HG02623 (cell line): Measurements from ENCODE around the gene GID4.

Source experiments
- ATAC-seq: cut with Tn5 transposase; IDR thresholded peaks from one replicate; pipeline ENCODE4 v1.9.1; 2021; ENCODE audit warnings: moderate library complexity; ENCODE audit not compliant: unreplicated experiment

The GID4 gene

GRCh38 chr17:18042983-18043382 lies 3.8 kb downstream of the GID4 start:
- no peak for ATAC-seq

- no peak for ATAC-seq
These were observed 4.3 kb downstream of the GID4 start for GRCh38 chr17:18043491-18043890.

GRCh38 chr17:18044609-18045008 lies 5.4 kb downstream of the GID4 start:
- ATAC-seq, result no peak

DNA sequence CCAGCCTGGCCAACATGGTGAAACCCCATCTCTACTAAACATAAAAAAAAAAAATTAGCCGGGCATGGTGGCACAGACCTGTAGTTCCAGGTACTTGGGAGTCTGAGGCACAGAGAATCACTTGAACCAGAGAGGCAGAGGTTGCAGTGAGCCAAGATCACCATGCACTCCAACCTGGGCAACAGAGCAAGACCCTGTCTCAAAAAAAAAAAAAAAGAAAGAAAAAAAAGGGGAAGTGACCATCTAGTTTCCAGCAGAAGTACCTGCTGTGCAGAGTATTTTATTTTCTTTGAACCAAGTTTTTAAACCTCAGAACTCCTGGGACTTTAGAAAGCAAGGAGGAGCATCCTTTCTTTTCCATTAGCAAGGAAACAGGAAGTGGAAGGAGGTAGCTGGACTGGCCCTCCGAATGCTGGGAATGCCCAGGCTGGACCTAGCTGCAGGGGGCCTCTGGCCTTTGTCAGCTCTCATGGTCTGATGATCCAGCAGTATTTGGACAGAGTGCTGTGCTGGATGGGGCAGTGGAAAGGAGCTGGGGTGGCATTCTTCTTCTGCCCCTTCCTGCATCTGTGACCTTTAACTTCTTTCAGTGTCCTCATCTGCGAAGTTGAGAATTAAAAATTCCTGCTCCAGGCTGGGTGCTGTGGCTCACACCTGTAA lies 6.6 kb downstream of the GID4 start:
- no peak for ATAC-seq

GRCh38 chr17:18055597-18055996 lies 16.4 kb downstream of the GID4 start:
- no peak for ATAC-seq

DNA sequence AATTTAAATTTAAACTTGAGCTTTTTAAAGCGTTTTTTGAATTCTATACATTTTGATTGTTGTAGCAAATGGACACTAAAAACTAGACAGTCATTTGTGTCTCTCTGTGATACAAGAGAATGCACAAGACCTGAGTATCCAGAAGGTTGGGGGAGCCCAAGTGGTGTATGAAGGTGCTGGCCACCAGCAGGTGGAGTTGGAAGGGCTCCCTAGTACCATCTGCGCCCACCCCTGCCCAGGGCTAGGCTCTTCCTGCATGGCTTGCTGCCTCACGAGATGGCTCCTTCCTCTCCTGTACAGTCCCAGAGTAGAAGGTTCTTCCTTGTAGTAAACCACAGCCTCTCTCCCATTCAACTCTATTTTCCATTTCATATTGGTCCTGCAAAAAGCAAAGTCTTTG lies 17.0 kb downstream of the GID4 start:
- no peak for ATAC-seq

DNA sequence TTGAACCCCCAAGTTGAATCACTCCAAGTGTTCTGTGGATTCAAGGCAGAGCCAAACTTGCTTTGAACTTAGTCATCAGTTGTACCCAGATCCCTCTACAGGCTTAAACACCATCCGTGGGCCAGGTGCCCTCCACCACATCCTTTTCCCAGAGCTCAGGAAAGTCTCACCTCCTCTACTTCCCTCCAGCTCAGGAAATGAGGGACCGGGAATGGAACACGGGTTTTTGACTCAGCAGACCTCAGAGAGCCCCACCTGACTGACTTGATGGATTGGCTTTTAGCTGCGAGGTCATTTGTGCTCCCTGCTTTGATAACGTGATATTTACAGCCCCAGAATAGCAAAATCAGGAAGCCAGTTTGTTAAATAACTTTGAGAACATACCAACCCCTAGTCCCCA lies 20.1 kb downstream of the GID4 start:
- ATAC-seq, result no peak

GRCh38 chr17:18064053-18064452 lies 24.8 kb downstream of the GID4 start:
- ATAC-seq, result no peak

DNA sequence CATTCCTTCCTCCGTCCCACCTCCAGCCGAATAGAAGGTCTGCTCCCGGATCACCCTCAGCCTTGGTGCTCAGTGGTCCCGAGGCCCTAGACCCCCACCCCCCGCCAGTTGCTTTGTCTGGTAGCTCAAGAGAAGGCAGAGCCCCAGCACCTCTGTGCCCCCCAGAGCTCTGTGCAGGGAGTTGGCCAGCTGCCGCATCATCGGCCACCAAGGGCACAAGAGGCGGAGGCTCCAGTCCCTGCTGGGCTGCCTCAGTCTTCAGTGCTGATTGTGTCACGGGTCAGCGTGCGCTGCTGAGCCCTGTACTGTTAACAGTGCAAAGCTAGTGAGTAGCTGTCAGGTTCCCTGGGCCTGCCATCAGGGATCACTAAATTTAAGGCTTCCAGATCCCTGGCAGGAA lies 26.3 kb downstream of the GID4 start:
- no peak for ATAC-seq

- no peak for ATAC-seq
These were observed 27.7 kb downstream of the GID4 start for GRCh38 chr17:18066866-18067265.

DNA sequence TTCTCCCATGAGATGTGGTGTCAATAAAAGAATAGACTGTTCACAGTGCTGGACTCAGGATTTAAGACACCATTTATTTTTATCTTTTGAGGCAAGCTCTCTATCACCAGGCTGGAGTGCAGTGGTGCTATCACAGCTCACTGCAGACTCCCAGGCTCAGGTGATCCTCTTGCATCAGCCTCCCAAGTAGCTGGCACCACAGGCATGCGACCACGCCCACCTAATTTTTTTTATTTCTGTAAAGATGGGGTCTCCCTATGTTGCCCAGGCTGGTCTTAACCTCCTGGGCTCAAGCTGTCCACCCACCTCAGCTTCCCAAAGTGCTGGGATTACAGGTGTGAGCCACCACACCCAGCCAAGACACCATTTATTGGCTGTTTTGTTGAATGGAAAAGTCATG lies 29.9 kb downstream of the GID4 start:
- no peak for ATAC-seq

DNA sequence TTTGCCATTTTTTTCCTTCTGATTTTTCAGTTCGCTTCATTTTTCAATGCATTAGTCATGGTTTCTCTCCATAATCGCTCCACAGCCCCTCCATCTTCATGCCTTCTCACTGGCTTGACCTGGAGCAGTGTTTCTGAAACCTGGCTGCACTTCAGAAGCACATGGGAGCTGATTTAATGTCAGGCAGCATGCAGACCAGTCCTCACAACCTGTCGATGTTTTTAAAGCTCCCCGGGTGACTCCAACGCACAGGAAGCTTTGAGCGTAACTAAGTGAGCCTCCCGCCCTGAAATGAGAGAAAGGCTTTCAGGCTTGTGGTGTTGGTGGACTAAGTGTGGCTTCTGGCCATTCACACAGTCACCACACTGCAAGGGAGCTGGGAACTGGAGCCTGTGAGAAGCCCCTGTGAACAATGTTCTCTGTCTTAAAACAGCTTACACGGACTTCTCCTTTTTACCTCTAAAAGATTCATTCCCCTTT lies 31.7 kb downstream of the GID4 start:
- ATAC-seq, result no peak

DNA sequence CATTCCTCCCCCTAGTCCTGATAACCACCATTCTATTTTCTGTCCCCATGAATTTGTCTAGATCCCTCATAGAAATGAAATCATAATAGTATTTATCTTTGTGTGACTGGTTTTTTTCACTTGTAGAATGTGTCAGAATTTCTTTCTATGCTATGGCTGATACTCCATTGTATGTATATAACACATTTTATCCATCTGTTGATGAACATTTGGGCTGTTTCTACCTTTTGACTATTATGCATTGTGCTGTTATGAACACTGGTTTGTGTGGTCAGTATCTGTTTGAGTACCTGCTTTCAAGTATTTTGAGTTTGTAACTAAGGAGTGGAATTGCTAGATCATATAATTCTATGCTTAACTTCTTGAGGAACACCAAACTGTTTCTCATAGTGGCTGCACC lies 32.5 kb downstream of the GID4 start:
- ATAC-seq, result no peak

DNA sequence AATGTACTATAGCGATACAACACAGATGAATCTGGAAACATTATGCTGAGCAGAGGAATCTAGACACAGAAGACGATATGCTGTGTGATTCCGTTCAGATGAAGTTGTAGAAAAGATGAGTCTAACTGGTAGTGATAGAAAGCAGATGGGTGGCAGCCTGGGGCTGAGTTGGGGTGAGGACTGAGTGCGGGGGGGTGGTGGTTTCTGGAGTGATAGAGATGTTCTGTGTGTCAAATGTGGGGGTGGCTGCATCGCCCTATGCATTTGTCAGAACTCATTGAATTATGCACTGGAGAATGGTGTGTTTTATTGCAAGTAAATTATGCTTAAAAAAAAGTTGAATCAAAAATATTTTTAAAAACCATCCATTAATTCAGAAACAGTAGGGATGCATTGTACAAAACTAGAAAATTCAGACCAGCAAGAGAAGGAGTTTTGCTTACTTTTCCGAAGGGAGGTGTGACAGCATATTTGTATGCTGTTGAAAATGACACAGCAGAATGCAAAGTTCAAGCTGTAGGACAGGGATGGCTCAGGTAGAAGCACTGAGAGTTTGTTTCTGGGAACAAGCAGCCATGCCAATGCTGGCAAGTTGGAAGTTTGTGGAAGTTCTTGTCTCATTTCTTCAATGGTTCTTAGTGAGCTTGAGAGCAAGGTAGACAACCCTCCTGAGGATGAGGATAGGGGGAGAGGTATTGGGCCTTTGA lies 35.5 kb downstream of the GID4 start:
- ATAC-seq, result no peak

GRCh38 chr17:18076936-18077335 lies 37.7 kb downstream of the GID4 start:
- no peak for ATAC-seq

GRCh38 chr17:18079543-18079942 lies 40.3 kb downstream of the GID4 start:
- ATAC-seq, result no peak

DNA sequence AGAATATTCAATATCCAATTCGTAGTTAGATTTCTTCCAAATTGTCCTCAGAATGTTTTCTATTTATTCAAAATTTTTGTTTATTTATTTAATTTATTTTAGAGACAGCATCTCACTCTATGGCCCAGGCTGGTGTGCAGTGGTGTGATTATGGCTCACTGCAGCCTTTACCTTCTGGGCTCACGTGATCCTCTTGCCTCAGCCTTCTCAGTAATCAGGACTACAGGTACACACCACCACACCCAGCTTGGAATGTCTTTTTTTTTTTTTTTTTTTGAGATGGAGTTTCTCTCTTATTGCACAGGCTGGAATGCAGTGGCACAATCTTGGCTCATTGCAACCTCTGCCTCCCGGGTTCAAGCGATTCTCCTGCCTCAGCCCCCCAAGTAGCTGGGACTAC lies 45.0 kb downstream of the GID4 start:
- ATAC-seq, result no peak

- peak; percentile 77 for ATAC-seq
These were observed 48.6 kb downstream of the GID4 start, which contains the start of gene DRG2 for GRCh38 chr17:18087610-18088491. TSS of gene DRG2 (plus strand) at chr17:18087948. CDS start at chr17:18088024, 76 bp downstream.

DNA sequence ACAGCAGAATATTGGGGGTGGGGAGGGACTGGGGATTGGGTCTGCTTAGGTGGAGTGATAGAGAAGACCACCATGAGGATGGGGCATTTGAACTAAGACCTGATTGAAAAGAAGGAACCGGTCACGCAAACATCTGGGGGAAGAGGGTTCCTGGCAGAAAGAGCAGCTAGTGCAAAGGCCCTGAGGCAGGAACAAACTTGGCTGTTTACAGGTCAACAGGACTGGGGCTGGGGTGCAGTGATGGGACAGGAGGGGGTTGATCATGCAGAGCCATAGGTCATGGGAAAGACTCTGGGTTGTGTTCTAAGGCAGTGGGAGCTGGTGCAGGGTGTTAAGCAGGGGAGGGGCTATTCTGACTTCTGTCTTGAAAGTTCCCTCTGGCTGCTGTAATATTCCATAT lies 50.4 kb downstream of the GID4 start:
- no peak for ATAC-seq

GRCh38 chr17:18093616-18094408 lies 54.6 kb downstream of the GID4 start:
- ATAC-seq, result no peak

GRCh38 chr17:18094409-18094807 lies 55.2 kb downstream of the GID4 start:
- no peak for ATAC-seq
